ENCODE results near the gene CCDC158.

DNA sequence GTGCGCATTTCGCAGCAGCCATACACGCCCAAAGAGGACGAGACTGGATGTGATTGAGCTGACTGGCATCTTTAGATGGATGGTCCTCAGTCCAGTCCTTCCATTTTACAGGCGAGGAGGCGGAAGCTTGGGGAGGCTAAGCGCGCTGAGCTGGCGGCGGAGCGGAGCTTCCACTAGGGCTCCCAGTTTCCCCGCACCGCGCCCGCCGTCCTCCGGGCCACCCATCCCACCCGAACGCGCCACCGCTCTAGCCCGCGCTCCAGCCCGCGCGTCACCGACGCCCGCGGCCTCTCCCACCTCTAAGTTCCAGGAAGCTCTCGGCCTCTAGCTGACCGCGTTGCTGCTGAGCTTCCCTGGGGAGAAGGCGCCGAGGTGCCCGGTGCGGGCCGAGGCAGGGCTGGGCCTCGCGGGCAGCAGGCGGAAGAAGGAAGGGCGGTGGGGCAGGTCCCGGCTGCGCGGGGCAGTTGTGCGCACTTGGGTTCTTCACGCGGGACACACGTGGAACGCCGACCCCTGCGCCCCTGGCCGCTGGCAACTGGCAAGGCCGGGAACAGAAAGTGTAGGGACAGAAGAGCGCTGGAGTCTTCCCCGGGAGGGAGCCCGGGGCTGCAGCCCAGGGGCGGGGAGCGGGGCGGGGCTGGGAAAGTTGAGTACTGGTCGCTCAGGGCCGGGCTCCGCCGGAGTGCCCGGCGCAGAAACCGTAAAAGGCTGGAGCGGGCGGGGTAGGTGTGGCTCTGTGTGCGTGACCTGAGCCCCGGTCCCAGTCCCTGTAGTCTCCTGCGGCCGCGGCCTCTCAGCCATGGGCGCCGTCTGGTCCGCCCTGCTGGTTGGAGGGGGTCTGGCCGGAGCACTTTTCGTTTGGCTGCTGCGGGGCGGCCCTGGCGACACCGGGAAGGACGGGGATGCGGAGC, 114.7 kb downstream of the CCDC158 start, which contains the start of gene STBD1:
- TF ChIP-seq, protein P1, sequence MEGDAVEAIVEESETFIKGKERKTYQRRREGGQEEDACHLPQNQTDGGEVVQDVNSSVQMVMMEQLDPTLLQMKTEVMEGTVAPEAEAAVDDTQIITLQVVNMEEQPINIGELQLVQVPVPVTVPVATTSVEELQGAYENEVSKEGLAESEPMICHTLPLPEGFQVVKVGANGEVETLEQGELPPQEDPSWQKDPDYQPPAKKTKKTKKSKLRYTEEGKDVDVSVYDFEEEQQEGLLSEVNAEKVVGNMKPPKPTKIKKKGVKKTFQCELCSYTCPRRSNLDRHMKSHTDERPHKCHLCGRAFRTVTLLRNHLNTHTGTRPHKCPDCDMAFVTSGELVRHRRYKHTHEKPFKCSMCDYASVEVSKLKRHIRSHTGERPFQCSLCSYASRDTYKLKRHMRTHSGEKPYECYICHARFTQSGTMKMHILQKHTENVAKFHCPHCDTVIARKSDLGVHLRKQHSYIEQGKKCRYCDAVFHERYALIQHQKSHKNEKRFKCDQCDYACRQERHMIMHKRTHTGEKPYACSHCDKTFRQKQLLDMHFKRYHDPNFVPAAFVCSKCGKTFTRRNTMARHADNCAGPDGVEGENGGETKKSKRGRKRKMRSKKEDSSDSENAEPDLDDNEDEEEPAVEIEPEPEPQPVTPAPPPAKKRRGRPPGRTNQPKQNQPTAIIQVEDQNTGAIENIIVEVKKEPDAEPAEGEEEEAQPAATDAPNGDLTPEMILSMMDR (IDR thresholded peaks at IDR 0.05): peak in 1 of 3 donors; percentile 8
- TF ChIP-seq POLR2A (IDR thresholded peaks at IDR 0.05) (no peak), POLR2AphosphoS5 (IDR thresholded peaks at IDR 0.05) (peak in 2 of 3 donors; percentile 48 to 70)

Measured in breast epithelium (tissue), 3 donors.